ENCODE measurements around the gene DRC1. TPM values are rescaled to one million over a fixed set of nuclear protein-coding genes. Genes with fewer than 3 reads are reported as not detected.

Gene DRC1
- total RNA-seq, 4 donors from 2014 or later = not detected

DNA sequence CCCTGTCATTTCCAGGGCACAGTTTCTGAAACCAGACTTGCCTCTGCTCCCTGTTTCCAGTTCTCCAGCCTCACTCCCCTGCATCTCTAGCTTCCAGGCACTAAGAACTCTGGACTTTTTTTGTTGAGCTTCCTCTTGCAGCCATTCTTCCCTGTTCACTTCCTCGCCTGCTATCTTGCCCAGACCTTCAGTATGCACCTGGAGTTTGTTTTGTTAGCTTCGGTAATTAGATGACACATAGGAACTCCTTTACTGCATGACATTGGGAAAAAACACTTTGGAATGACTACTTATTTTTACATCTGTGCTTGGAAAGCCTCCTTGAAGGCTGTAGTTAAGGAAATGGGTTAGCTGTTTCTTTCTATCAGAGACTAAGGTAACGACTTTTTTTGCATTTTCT lies 41.0 kb downstream of the DRC1 start:
- intact Hi-C loops (cut with DNase I; ENCODE audit: low total_unique reads) (no loop called here), in situ Hi-C loops (cut with MboI; ENCODE audit: low pct_ligation_motif_present in 1 of 4, low pct_unique_long_range_greater_than_20kb in 1 of 4, low sequenced_read_pairs in 3 of 4) (no loop called here)
- no peak overlapping the region for H3K4me3 ChIP-seq
- H3K27me3 ChIP-seq = no peaks in the 10 kb centered on the region
- H3K36me3 ChIP-seq = no peaks in the 10 kb centered on the region
- H3K4me1 ChIP-seq = no peaks in the 10 kb centered on the region
- WGBS, 2 donors (ENCODE audit: low coverage in 1 of 2) = 52 to 53% methylated on average over 3 of the region's 3 CpGs
- no peaks in the 10 kb centered on the region for H3K9me3 ChIP-seq
- DNase-seq = no peak
- H3K27ac ChIP-seq = no peak overlapping the region
- TF ChIP-seq POLR2A (IDR thresholded peaks at IDR 0.05) (no peak), POLR2AphosphoS5 (IDR thresholded peaks at IDR 0.05) (no peak), EP300 (IDR thresholded peaks at IDR 0.05; ENCODE audit: low read depth) (no peak)
- TF ChIP-seq, protein P1, sequence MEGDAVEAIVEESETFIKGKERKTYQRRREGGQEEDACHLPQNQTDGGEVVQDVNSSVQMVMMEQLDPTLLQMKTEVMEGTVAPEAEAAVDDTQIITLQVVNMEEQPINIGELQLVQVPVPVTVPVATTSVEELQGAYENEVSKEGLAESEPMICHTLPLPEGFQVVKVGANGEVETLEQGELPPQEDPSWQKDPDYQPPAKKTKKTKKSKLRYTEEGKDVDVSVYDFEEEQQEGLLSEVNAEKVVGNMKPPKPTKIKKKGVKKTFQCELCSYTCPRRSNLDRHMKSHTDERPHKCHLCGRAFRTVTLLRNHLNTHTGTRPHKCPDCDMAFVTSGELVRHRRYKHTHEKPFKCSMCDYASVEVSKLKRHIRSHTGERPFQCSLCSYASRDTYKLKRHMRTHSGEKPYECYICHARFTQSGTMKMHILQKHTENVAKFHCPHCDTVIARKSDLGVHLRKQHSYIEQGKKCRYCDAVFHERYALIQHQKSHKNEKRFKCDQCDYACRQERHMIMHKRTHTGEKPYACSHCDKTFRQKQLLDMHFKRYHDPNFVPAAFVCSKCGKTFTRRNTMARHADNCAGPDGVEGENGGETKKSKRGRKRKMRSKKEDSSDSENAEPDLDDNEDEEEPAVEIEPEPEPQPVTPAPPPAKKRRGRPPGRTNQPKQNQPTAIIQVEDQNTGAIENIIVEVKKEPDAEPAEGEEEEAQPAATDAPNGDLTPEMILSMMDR (IDR thresholded peaks at IDR 0.05) = no peak

DNA sequence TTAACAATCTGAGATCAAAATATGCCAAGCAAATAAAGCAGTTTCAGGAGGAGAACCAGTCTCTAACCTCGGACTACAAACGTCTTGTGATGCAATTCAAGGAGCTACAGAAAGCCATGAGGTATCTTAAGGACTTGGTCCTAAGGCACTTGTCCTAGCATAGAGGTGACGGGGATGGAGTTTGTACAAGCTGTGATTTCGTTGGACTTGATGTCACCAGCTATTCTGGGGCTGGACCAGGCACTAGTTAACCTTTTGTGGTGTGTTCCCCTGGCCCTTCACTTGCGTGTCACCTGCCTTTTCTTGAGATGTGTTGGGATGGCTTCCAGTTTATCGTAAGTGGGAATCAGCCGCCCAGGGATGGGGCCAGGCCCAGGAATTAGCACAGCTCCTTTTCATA lies 42.5 kb downstream of the DRC1 start:
- no peak for DNase-seq
- intact Hi-C loops (cut with DNase I; ENCODE audit: low total_unique reads) = no loop called here
- no peak overlapping the region for H3K4me3 ChIP-seq
- in situ Hi-C loops (cut with MboI; ENCODE audit: low pct_ligation_motif_present in 1 of 4, low pct_unique_long_range_greater_than_20kb in 1 of 4, low sequenced_read_pairs in 3 of 4) = no loop called here
- TF ChIP-seq, protein P1 (IDR thresholded peaks at IDR 0.05) = no peak
- TF ChIP-seq EP300 (IDR thresholded peaks at IDR 0.05; ENCODE audit: low read depth) (no peak), POLR2AphosphoS5 (IDR thresholded peaks at IDR 0.05) (no peak), POLR2A (IDR thresholded peaks at IDR 0.05) (no peak)
- no peaks in the 10 kb centered on the region for H3K27me3 ChIP-seq
- no peaks in the 10 kb centered on the region for H3K9me3 ChIP-seq
- H3K36me3 ChIP-seq = no peaks in the 10 kb centered on the region
- no peaks in the 10 kb centered on the region for H3K4me1 ChIP-seq
- WGBS, 2 donors (ENCODE audit: low coverage in 1 of 2) = 87 to 100% methylated on average over 2 to 7 of the region's 7 CpGs
- no peak overlapping the region for H3K27ac ChIP-seq

DNA sequence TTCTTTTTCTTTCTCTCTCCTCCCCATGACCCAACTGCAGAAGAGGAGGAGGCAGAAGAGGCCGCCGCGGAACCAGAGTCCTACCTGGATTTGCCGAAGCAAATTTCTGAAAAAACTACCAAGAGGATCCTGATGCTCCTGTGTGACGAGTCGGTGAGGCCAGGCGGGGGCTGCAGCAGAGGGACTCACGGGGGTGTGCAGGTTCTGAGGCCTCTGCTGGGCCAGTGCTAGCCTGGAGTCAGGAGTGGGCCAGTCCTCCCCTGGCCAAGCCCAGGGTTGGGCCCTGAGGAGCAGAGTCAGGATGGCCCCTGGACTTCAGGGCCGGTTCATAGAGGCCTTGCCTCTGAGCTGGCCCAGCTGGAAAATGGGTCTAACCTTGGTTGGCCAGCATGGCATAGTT lies 46.9 kb downstream of the DRC1 start:
- TF ChIP-seq POLR2A (IDR thresholded peaks at IDR 0.05) (no peak), POLR2AphosphoS5 (IDR thresholded peaks at IDR 0.05) (no peak), EP300 (IDR thresholded peaks at IDR 0.05; ENCODE audit: low read depth) (no peak)
- TF ChIP-seq, protein P1 (IDR thresholded peaks at IDR 0.05) = no peak
- WGBS, 2 donors (ENCODE audit: low coverage in 1 of 2) = 91% methylated on average over 8 of the region's 9 CpGs; no CpG with 5 or more reads in 1 of the 2 donors

DNA sequence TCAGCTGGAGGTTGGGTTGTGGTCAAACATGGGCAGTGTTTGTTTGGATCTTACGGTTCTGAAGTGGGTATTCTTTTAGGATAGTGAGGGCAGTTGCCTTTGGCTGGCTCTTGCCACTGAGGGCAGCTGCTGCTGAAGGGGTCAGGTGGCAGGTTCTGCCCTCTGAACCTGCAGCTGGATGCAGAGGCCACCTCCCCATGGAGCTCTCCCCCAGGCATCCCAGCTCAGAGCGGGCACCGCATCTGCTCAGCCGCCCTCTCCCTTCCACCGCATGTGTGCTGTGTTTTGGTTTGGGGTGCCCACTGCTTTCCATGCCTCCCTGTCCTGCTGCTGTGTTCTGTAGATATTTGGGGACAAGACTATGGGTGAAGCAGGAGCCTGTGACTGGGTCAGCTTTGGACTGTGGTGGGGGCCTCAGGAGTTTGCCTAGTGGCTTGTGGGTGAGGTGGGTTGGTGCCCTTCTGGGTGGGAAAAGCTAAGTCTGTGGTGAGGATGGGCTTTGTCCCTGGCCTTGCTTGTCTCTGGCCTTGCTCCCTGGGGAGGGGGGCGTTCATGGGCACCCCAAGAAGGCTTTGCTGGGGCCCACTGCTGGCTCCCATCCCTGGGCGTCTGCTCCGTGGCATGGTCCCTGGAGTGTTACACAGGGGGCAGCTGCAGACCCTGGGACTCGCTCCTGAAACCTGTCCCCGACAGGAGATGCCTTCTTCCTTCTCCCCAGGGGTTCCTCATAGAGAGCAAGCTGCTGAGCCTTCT lies 47.7 kb downstream of the DRC1 start:
- Histone ChIP-seq H3K36me3 (no peaks in the 10 kb centered on the region), H3K4me1 (no peaks in the 10 kb centered on the region), H3K27ac (no peak overlapping the region), H3K9me3 (no peaks in the 10 kb centered on the region), H3K27me3 (no peaks in the 10 kb centered on the region), H3K4me3 (no peak overlapping the region)
- in situ Hi-C loops (cut with MboI; ENCODE audit: low pct_ligation_motif_present in 1 of 4, low pct_unique_long_range_greater_than_20kb in 1 of 4, low sequenced_read_pairs in 3 of 4) (no loop called here), intact Hi-C loops (cut with DNase I; ENCODE audit: low total_unique reads) (no loop called here)
- no peak for TF ChIP-seq EP300 (IDR thresholded peaks at IDR 0.05; ENCODE audit: low read depth)
- TF ChIP-seq POLR2AphosphoS5 (IDR thresholded peaks at IDR 0.05) = no peak
- DNase-seq = no peak
- 92% methylated on average over 10 of the region's 10 CpGs; no CpG with 5 or more reads in 1 of the 2 donors for WGBS, 2 donors (ENCODE audit: low coverage in 1 of 2)

More for the DNA sequence above, 46.9 kb downstream of the DRC1 start:
- Histone ChIP-seq H3K4me3 (no peak overlapping the region), H3K4me1 (no peaks in the 10 kb centered on the region), H3K27ac (no peak overlapping the region), H3K27me3 (no peaks in the 10 kb centered on the region), H3K9me3 (no peaks in the 10 kb centered on the region), H3K36me3 (no peaks in the 10 kb centered on the region)
- DNase-seq = no peak
- in situ Hi-C loops (cut with MboI; ENCODE audit: low pct_ligation_motif_present in 1 of 4, low pct_unique_long_range_greater_than_20kb in 1 of 4, low sequenced_read_pairs in 3 of 4) (no loop called here), intact Hi-C loops (cut with DNase I; ENCODE audit: low total_unique reads) (no loop called here)
